MCF 10A (cell line): ENCODE results near the gene COL21A1. TPM values are rescaled to one million over a fixed set of nuclear protein-coding genes. Genes with fewer than 3 reads are reported as not detected.

Experiments
- BruUV-seq: library from RNA; stranded (reverse); fragments of 400-500 nt; replicated peaks from 2 replicates; lab custom pipeline; 2021; lab: Mats Ljungman, UMichigan
- CTCF ChIA-PET: fragments of 300-600 bp; sonication (Branson Sonifier 250); formaldehyde crosslinking; extraction: SDS; loops from one replicate; lab custom pipeline; 2021; ENCODE audit warnings: antibody characterized with exemption, inconsistent platforms; lab: Yijun Ruan, JAX
- POLR2A ChIA-PET: fragments of 300-600, 350-650 bp; sonication (Branson Sonifier 250); formaldehyde crosslinking; extraction: SDS; loops from one replicate; lab custom pipeline; 2020; ENCODE audit warnings: antibody characterized with exemption, inconsistent platforms; lab: Yijun Ruan, JAX
- DNase-seq: peaks from one replicate; pipeline ENCODE4 v3.0.0-alpha.2; 2018; ENCODE audit not compliant: unreplicated experiment
- H3K27ac Mint-ChIP-seq: one replicate; pipeline ENCODE4 v1.8.0; 2022; ENCODE audit warnings: mild to moderate bottlenecking, low read depth, mixed read lengths; ENCODE audit not compliant: unreplicated experiment
- H3K27me3 Mint-ChIP-seq: one replicate; pipeline ENCODE4 v1.8.0; 2022; ENCODE audit warnings: mixed read lengths; ENCODE audit not compliant: insufficient read depth, unreplicated experiment
- H3K36me3 Mint-ChIP-seq: one replicate; pipeline ENCODE4 v1.8.0; 2022; ENCODE audit warnings: mild to moderate bottlenecking, moderate library complexity, mixed read lengths; ENCODE audit not compliant: insufficient read depth, unreplicated experiment
- H3K4me1 Mint-ChIP-seq: one replicate; pipeline ENCODE4 v1.8.0; 2022; ENCODE audit warnings: mixed read lengths; ENCODE audit not compliant: insufficient read depth, unreplicated experiment
- H3K4me3 Mint-ChIP-seq: one replicate; pipeline ENCODE4 v1.8.0; 2022; ENCODE audit warnings: mild to moderate bottlenecking, moderate library complexity, mixed read lengths; ENCODE audit not compliant: unreplicated experiment
- H3K9me3 Mint-ChIP-seq: one replicate; pipeline ENCODE4 v1.8.0; 2022; ENCODE audit warnings: mixed read lengths; ENCODE audit not compliant: unreplicated experiment
- CTCF ChIP-seq: fragments of 200-600 bp; IDR thresholded peaks from one replicate; pipeline ENCODE4 v1.8.0; 2022; ENCODE audit warnings: antibody characterized with exemption, mild to moderate bottlenecking; ENCODE audit not compliant: unreplicated experiment
- intact Hi-C: fragments of 100-400 bp; cut with micrococcal nuclease; formaldehyde crosslinking; loops from 2 replicates; pipeline ENCODE4 v1.14.1; 2022
- total RNA-seq: library from RNA; stranded (reverse); gene quantifications from 2 replicates; pipeline ENCODE4 v1.2.3, GENCODE V29; 2022

COL21A1 gene
- total RNA-seq, 1 experiment from 2014 or later, result 1.8 TPM

DNA sequence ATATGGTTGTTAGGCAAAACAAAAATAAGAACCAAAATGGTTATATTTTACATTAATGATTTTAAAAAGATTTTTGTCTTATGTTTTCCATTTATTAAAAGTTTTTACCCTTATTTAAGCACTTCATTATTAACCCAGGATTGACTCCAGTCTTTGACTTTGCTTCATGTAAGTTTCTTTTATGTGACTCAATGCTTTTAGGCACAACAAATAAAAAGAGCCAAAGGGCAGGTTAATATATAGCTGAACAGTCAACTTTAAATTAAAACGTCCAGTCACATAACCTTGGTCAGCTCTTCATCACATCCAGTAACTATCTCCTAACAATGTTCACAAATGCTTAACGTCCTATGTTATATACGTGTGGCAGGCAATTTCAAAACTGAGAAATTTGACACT lies 32.7 kb downstream of the COL21A1 start:
- no peak for DNase-seq
- H3K27ac Mint-ChIP-seq, result no peak overlapping the region
- no peaks in the 10 kb centered on the region for H3K27me3 Mint-ChIP-seq
- no peak overlapping the region for H3K4me3 Mint-ChIP-seq
- ChIA-PET CTCF (interaction anchor here (1.0 kb wide), 1 partner anchor 28 kb away, joined by 3 read pairs; no protein-coding TSS in a partner anchor), POLR2A (no interaction called here)
- TF ChIP-seq CTCF, result no peak
- intact Hi-C loops, result no loop called here
- no peaks in the 10 kb centered on the region for H3K4me1 Mint-ChIP-seq
- BruUV-seq, result no TSS peak
- H3K9me3 Mint-ChIP-seq, result no peaks in the 10 kb centered on the region
- H3K36me3 Mint-ChIP-seq, result no peaks in the 10 kb centered on the region

- H3K27me3 Mint-ChIP-seq, result no peaks in the 10 kb centered on the region
- H3K36me3 Mint-ChIP-seq, result no peaks in the 10 kb centered on the region
- no peak for TF ChIP-seq CTCF
- no peak overlapping the region for H3K27ac Mint-ChIP-seq
- intact Hi-C loops, result no loop called here
- ChIA-PET CTCF (interaction anchor here (1.0 kb wide), 1 partner anchor 28 kb away, joined by 3 read pairs; no protein-coding TSS in a partner anchor), POLR2A (no interaction called here)
- BruUV-seq, result no TSS peak
- H3K4me3 Mint-ChIP-seq, result no peak overlapping the region
- no peak for DNase-seq
- H3K9me3 Mint-ChIP-seq, result no peaks in the 10 kb centered on the region
- no peaks in the 10 kb centered on the region for H3K4me1 Mint-ChIP-seq
Measured at GRCh38 chr6:56214041-56214702, 33.2 kb downstream of the COL21A1 start.

- no peak for DNase-seq
- H3K36me3 Mint-ChIP-seq, result no peaks in the 10 kb centered on the region
- CTCF ChIA-PET, result no interaction called here
- H3K4me3 Mint-ChIP-seq, result no peak overlapping the region
- BruUV-seq, result no TSS peak
- no peaks in the 10 kb centered on the region for H3K27me3 Mint-ChIP-seq
- H3K9me3 Mint-ChIP-seq, result no peaks in the 10 kb centered on the region
- TF ChIP-seq CTCF, result no peak
- intact Hi-C loops, result no loop called here
- POLR2A ChIA-PET, result no interaction called here
- H3K27ac Mint-ChIP-seq, result no peak overlapping the region
- no peaks in the 10 kb centered on the region for H3K4me1 Mint-ChIP-seq
Measured at GRCh38 chr6:56211724-56212123, 35.7 kb downstream of the COL21A1 start.

GRCh38 chr6:56204134-56204533 lies 43.2 kb downstream of the COL21A1 start:
- H3K9me3 Mint-ChIP-seq, result peaks cover 7% of the 10 kb centered on the region
- BruUV-seq, result no TSS peak
- no peak for TF ChIP-seq CTCF
- no peak overlapping the region for H3K4me3 Mint-ChIP-seq
- no peaks in the 10 kb centered on the region for H3K27me3 Mint-ChIP-seq
- no peak for DNase-seq
- H3K27ac Mint-ChIP-seq, result no peak overlapping the region
- intact Hi-C loops, result no loop called here
- H3K36me3 Mint-ChIP-seq, result no peaks in the 10 kb centered on the region
- H3K4me1 Mint-ChIP-seq, result peaks cover 5% of the 10 kb centered on the region
- CTCF ChIA-PET, result no interaction called here
- POLR2A ChIA-PET, result no interaction called here
